Measurements from ENCODE around the gene MTG2. TPM values are rescaled to one million over a fixed set of nuclear protein-coding genes. Genes with fewer than 3 reads are reported as not detected.

The MTG2 gene, protein sequence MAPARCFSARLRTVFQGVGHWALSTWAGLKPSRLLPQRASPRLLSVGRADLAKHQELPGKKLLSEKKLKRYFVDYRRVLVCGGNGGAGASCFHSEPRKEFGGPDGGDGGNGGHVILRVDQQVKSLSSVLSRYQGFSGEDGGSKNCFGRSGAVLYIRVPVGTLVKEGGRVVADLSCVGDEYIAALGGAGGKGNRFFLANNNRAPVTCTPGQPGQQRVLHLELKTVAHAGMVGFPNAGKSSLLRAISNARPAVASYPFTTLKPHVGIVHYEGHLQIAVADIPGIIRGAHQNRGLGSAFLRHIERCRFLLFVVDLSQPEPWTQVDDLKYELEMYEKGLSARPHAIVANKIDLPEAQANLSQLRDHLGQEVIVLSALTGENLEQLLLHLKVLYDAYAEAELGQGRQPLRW
- 41.9 and 44.2 TPM in 2 replicates for total RNA-seq (2014; rRNA removed; shearing (Covaris generic))

DNA sequence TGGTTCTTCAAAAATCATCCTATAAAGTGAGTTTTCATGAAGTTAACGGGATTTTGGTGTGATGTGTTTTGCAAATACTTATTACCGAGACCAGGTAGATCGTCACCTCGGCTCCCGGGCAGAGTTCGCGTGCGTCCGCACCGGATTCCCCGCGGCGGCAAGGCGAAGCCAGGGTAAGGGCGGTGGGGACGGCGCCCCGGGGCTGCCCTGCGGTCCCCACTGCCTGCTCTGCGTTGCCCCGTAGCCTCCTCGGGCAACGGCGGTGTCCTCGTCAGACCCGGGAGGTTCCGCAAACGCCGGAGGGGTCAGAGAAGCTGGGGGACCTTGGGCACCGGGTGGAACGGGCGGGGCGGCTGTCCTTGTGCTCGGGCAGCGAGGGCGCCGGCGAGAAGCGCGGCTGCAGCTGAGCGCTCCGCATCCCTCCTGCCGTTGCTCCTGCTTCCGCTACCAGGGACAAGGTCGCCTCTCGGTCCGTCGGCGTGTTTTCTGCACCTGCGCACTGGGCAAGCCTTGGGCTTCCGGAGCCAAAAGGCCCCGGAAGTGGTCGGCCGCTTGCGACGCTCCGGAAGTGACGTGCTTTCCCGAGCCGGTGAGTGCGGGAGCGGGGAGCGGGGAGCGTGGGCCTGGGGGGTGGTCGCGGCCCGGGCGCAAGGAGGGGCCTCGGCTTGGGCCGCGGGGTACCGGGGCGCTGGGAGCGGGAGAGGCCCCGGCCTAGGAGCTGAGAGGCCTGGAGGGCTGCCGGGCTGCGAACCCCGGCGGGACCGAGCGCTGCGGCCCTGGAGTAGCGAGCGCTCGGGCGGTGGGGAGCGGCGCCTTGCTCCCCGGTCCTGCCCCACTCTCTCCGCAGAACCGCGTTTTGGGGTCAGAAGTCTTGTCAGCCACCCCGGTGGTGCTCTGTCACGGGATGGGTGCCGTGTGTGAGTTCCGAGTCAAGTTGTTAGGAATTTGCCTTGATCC is at the start of gene MTG2:
MTG2 (plus strand) TSS at position 560 of the 957 bp plus-strand sequence. CDS start 10,393 bp downstream, outside the sequence.
- DNase-seq (ENCODE audit: low spot score) = peak; percentile 99

DNA sequence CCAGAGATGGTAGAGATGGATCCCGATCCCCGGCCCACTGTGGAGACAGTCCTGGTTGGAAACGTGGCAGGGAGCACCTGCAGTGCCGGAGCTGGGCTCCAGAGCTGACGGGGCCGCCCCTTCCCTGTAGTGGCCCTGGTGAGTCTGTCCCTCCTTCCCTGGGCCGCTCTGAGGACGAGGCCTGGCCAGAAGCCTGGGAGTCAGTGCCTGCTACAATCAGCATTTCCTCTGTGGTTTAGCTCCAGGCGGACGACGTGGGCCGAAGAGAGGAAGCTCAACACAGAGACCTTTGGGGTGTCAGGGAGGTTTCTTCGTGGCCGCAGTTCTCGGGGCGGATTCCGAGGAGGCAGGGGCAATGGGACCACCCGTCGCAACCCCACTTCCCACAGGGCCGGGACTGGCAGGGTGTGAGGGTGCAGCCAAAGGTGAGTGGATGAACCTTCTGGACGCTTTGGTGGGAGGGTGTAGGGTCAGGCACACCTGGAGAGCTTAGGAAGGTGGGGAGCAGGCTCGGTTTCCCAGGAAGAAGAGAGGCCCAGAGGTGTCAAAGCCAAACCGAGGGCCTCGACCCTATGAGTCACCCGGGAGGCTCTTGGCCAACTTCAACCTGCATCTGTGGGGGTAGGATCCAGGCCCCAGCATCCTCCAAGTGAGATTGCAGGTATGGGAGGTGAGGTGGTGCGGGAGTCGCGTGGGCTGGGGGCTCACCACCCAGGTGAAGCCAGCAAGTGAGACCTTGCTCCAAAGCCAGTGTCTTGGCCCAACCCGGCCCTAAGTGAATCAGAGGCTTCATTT is 49.6 kb upstream of the MTG2 start:
- no peak for DNase-seq (ENCODE audit: low spot score)

DNA sequence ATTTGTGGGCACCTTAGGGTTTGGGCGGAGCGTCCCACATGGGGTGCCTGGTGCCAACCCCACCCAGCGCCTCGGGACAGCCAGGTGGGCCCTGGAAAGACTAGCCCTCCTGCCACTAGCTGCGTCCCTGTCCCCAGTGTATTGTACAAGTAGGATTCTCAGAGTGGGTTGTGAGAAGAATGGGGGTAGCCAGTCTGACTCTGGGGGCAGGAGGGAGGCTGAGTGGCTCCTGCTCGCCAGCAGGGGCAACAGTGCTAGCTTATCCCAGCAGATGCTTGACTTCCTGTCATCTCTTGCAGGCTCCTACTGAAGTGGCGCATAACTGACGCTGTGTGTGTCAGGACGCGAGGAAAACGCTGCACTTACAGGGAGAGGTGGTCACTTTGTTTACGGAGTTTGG is 49.0 kb upstream of the MTG2 start:
- DNase-seq (ENCODE audit: low spot score) = no peak

DNA sequence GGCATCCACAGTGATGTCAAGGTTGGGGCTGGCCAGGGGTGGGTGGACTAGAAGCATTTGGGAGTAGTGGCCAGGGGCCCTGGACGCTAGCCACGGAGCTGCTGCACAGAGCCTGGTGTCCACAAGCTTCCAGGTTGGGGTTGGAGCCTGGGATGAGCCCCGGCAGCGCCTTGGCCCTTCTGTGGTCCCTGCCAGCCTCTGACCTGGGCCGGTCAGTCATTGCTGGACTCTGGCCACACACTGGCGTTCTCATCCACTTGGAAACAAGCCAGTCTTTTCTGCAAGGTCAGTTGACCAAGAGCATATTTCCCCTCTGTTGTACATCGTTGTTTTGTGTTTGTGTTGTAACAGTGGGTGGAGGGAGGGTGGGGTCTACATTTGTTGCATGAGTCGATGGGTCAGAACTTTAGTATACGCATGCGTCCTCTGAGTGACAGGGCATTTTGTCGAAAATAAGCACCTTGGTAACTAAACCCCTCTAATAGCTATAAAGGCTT is 48.0 kb upstream of the MTG2 start:
- no peak for DNase-seq (ENCODE audit: low spot score)

DNA sequence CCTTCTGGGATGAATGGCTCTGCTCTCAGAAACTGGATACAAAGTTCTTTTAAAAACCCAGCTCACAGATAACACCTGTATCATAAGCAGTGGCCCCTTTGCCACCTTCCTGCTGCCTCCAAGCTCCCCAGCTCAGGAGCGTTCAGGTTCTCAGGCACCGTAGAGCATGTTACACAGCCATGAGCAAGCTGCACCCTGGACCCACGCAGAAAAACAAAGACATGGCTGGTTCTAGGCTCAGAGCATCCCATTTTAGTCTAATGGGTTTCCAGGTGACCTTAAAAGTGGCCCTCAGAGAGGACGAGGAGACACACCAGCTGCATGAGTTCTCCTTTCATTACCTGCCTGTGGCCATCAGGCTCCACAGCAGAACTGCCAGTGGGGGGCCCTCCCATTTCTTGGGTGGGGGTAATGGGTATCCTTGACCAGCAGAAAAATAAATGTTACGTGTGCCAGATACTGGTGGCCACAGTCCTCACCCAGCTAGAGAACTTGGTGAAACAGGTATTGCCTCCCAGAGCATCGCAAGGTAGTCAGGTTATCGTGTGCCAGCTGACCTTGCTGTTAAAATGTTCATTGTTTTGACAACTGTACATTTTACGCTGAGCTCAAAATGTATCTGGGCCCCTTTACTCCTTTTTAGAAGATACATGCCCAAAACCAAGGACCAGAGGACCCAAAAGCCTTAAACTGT is 47.1 kb upstream of the MTG2 start:
- DNase-seq (ENCODE audit: low spot score) = no peak

DNA sequence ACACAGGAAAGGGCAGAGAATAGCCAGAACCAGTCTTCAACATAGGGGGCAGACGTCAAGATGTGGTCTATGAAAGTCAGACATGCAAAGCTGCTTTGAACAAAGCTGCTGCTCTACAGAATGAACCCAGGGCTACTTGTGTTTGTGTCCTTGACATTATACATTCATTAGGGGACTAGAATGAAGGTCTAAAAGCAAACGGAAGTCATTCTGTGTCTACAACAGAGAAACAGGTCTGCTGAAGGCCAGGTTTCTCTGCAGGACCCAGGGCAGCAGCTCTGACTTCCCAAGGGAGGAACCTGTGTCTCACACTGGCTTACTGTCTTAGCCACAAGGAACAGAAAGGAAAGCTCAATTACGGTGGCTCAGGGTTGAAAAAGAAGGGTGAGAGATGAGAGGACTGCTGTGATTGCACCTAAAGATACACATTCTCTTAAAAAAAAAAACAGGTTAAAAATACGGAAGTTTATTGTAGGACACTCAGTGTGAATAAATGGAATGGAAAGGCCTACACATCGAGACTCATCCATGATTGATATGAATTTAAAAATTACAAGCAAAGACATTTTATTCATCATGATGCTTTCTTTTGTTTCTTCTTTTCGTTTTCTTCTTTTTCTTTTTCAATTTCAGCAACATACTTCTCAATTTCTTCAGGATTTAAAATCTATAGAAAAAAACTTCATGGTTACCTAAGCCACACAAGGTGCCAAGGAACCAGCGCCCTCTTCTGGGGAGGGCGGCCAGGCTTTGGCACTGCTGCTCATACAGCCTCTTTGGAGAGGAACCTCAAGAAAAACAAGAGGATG is 46.3 kb upstream of the MTG2 start:
- peak; percentile 92 for DNase-seq (ENCODE audit: low spot score)

DNA sequence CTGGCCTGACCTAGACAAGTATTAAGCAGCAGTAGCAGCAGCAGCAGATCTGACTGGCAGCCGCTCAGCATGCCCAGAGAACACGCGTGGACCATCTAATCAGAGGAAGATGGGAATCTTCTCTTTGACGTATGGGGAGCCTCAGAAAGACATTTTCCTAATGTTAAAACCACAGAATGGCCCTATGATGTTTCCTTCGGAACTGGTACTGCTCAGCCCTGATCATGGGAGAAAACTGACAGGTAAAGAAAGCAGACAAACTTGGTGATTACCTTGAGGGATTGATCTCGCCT is 45.8 kb upstream of the MTG2 start:
- no peak for DNase-seq (ENCODE audit: low spot score)

DNA sequence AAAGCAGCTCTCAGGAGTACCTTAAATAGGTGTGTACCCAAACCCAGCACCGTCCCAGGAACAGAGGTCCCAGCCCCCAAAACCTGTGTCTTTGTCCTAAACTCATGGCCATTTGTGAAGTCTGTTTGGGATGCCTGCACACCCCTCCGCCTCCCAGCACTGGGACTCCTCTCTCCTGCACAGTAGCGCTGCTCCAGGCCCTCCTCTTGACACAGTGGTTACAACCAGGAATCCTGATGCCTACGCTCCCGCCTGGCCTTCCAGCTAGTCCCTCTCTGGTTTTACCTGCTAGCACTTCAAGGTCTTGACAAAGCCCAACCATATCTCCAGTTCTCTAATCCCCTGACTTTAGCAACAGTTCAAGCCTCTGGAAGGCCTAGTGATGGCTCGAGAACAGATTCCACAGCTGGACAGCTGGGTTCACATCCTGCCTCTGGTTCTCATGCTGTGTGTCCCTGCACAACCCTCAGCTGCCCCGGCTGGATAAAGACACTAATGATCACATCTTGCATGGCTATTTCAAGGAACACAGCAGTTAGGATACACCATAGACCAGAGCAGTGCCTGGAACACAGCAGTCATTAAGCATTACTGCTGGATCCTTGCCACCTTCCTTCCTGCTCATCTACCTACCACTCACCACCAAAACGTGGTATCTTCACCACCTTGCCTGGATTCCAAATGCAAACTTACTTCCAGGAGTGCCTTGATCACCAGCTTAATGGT is 45.2 kb upstream of the MTG2 start:
- DNase-seq (ENCODE audit: low spot score) = no peak

DNA sequence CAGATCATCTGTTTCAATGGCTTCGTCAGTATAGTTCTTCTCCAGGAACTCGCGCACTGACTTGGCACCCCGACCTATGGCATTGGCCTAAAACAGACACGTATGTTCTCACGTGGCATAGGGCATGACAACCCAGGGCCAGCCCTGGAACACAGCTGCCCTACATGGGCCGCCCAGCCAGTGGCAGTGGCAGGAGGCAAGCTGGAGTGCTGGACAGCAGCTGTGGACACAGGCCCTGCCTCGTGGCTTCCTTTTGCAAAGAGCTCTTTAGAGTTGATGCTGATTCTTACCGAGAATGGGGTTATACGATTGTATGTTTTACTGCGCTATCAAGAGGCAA is 44.7 kb upstream of the MTG2 start:
- DNase-seq (ENCODE audit: low spot score) = no peak

DNA sequence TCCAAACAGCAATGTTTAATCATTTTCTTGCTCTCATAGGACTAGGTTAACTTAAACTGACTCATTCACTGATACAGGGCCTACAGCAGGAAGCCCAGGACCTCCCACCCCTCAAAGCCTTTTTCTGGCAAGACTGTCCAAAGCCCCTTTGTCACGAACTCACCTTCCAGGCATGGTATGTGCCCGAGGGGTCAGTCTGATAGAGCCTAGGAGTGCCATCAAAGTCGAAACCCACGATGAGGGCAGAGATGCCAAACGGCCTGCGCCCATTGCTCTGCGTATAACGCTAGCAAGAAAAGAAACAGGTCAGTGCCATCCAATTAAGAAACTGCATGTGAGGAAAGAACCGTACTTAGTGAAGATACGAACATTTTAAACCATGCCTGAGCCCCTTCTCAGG is 43.9 kb upstream of the MTG2 start:
- DNase-seq (ENCODE audit: low spot score) = no peak

DNA sequence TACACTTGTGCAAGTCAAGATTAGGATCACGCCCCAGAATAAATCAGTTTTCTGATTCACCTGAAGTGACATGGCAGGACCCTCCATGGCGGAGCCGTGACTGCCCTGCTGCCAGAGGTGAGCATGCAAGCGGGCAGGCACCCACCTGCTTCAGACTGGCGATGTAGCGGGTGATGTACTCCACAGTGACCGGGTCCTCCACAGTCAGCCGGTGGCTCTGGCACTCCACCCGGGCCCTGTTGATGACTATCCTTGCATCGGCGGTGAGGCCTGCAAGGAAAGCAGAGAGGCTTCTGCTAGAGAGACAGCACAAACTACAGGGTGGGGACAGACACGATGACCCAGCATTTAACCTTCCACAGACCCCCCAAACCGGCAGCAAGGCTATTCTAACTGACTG is 43.2 kb upstream of the MTG2 start:
- DNase-seq (ENCODE audit: low spot score) = no peak

DNA sequence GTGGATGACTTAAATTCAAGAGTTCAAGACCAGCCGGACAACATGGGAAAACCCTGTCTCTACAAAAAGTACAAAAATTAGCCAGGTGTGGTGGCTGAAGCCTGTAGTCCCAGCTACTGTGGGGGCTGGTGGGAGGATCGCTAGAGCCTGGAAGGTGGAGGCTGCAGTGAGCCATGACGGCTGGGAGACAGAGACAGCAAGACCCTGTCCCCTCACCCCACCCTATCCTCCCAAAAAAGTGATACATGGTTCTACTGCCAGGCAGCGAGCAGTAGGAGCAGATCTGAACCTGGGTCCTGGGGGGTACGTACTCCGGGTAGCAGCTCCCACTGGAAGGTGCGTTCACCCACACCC is 41.8 kb upstream of the MTG2 start:
- DNase-seq (ENCODE audit: low spot score) = no peak

DNA sequence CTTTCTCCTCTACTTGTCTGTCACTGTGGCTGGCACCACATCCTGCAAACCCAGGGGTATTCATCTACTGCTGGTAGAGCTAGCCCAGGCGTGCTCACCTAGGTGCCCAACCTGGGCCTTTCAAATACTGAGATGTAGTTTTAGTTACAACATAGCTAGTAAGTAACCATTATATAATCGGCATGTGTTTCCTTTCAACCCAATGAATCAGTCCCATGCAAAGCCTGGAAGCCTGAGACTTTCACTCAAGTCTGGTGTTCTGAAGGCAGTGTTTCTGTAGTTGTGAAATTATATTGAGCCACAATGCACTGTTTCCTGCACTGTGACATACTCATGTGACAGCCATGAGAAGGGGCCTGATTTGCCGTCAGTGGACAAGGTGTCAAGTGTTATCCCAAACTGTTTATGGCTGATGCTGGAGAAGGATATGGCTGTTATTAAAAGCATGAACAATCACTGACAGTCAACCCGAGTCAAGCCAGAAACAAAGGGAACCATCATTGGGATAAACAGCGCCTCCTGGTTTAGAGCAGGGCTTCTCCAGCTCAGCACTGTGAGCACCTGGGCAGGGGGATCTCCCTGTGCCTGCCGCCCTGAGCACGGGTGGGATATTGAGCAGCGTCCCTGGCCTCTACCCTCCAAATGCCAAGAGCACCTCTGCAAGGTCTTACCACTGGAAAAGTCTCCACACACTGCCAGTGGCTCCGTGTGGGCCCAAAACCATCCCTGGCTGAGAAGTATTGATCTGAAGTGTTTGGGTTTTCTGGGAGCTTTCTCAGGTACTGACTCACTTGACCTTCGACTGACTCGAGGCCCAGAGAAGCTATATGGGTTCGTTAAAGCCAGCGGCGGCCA is 41.2 kb upstream of the MTG2 start:
- DNase-seq (ENCODE audit: low spot score) = peak; percentile 56

DNA sequence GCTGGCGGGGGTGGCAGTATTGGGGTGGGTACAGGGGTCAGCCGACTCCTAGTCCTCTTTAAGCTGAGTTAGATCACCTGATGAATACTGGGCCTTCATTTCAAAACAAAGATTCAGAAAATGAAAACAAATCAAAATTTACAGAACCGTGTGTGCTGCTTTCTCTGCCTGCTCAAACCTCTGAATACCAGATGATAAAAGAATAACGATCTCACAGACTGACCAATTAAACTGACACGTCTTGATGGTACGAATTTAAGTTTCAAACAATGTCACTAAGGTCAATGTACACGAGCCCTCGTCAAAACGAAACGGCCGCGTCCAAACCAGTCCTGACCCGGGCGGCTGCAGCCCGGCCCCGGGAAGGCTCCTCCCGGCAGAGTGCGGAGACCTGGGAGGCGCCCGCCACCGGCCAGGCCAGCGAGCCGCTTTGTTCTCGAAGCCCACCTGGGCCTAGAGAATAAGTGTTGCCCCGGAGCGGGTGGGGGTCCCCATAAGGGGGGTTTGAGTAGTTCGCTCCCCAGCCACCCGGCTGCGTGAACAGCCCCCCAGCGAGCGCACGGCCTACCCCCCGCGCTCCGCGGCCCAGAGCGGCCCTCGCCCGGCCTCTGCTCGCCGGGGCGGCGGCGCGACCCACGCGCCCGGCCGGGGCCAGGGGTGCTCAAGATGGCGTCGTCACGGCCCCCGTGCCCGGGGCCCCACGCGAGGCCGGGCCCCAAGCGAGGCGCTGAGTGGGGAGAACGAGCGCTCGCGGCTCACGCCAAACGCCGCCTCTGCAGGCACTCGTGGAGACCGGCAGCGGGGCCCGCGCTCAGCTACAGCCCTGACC is 40.4 kb upstream of the MTG2 start:
- DNase-seq (ENCODE audit: low spot score) = peak; percentile 45

DNA sequence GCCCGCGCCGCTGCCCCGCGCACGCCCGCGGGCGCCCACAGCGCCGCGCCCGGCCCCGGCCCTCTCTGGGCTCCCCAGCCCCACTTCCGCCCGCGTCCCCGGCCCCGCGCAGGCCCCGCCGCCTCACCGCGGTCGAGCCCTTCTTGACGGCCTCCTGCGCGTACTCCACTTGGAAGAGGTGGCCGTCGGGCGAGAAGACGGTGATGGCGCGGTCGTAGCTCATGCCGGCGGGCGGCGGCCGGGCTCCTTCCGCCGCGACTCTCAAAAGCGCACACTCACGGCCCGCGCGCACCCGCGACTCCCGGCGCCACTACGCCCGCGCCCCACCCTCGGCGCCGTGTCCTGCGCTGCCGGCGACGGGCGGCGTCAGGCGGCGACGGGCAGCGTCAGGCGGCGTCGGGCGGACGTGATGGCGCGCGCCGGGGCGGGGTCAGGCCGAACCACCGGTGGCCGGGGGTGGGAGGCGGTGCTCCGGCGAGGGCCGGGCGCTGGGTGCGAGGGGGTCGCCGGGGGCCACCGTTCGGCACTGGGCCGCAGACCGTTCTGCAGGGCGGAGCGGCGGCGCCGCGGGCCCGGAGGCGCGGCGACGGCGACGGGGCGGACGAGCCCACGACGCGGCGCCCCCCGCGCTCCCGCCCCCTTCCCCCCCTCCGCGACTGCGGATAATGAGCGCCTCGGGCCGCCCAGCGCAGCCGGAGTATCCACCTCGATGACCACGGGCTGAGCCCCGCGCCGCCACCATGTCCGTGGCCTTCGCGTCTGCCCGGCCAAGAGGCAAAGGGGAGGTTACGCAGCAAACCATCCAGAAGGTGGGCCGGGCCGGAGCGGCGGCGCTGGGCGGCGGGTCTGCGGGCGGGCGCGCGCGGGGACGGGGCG is 39.5 kb upstream of the MTG2 start, which contains the start of the genes PSMA7 and SS18L1:
PSMA7 (minus strand) TSS at position 314 of the 876 bp plus-strand sequence; CDS start at position 223, 91 bp downstream.
SS18L1 (plus strand) TSS at position 689 of the 876 bp plus-strand sequence; CDS start at position 741, 52 bp downstream.
- DNase-seq (ENCODE audit: low spot score) = peak; percentile 95

Data from HT-29 (cell line).